Right lobe of liver (tissue), 6 donors: ENCODE measurements around the gene TBRG1. TPM values are rescaled to one million over a fixed set of nuclear protein-coding genes. Genes with fewer than 3 reads are reported as not detected.
A peak's percentile ranks its signal among the peaks of the same experiment; 100 is the strongest.

Source experiments
- ATAC-seq, 4 donors: fragments of 200-7000 bp; cut with Tn5 transposase; one replicate each; pipeline ENCODE4 v1.9.1; 2020; ENCODE audit warnings: mild to moderate bottlenecking in 4 of 4, moderate library complexity in 4 of 4
- DNase-seq, 3 donors: peaks; one replicate each; pipeline ENCODE4 v3.0.0-alpha.2; 2020
- H3K27ac ChIP-seq, 3 donors: fragments of 200-600 bp; one replicate each; pipeline ENCODE4 v1.8.0; 2022
- H3K27me3 ChIP-seq, 2 donors: fragments of 200-600 bp; one replicate each; pipeline ENCODE4 v1.8.0; 2022
- H3K36me3 ChIP-seq, 4 donors: fragments of 200-600 bp; sonication (generic) in 1 of 4; one replicate each; pipeline versions ENCODE4 v1.5.1 to v1.8.0; 2017 to 2022; ENCODE audit warnings: control low read depth in 1 of 4
- H3K4me1 ChIP-seq, 4 donors: fragments of 200-600 bp; sonication (generic) in 1 of 4; one replicate each; pipeline versions ENCODE4 v1.5.1 to v1.8.0; 2017 to 2022; ENCODE audit warnings: control low read depth in 1 of 4
- H3K4me3 ChIP-seq, 3 donors: fragments of 200-600 bp; one replicate each; pipeline ENCODE4 v1.8.0; 2022
- H3K9me3 ChIP-seq, 4 donors: fragments of 200-600 bp; sonication (generic) in 1 of 4; one replicate each; pipeline versions ENCODE4 v1.5.1 to v1.8.0; 2017 to 2022; ENCODE audit warnings: control low read depth in 1 of 4
- CTCF ChIP-seq, 4 donors: fragments of 200-600 bp in 3 of 4; fragments of 450-650 bp in 1 of 4; IDR thresholded peaks; one replicate each; pipeline versions ENCODE4 v1.5.1 to v1.8.0; 2016 to 2022; ENCODE audit warnings: antibody characterized with exemption in 4 of 4, mild to moderate bottlenecking in 2 of 4
- POLR2A ChIP-seq: fragments of 450-650 bp; IDR thresholded peaks from one replicate; pipeline ENCODE4 v1.6.1; 2017; ENCODE audit warnings: antibody characterized with exemption, mild to moderate bottlenecking
- WGBS: methylation state at CpG from one replicate; pipeline ENCODE4 v1.1.6; 2018; ENCODE audit warnings: low coverage, low lambda C conversion rate; ENCODE audit not compliant: insufficient coverage; ENCODE audit errors: missing lambda C conversion rate; 5-methylcytosine and 5-hydroxymethylcytosine counted together
- intact Hi-C, 2 donors: fragments of 100-400 bp; cut with DNase I; formaldehyde crosslinking; loops; one replicate each; pipeline versions ENCODE4 v1.11.2 to v1.14.1; 2022
- total RNA-seq, 6 experiments: library from RNA; depleted of rRNA in 2 of 6; stranded (reverse); fragments of >200 nt in 2 of 6; fragmentation: NEBNext Ultra II Directional in 3 of 6; extraction: Animal tissue kit (Norgen Biotek cat#: 25700) in 3 of 6; gene quantifications; one replicate each; pipeline versions ENCODE4 v1.1.0 to v1.2.4, GENCODE V29; 2016 to 2023
- donor health status: DM: no; HTN: yes; CAD: no.
- donor health status: DM: no; HTN: no; CAD: no.
- donor health status: DM: no; HTN: no; CAD: no.
- donor health status: DM: no; HTN: yes; CAD: no.
- donor health status: DM: no; HTN: yes; CAD: no.

Gene TBRG1
- total RNA-seq, 6 experiments from 2014 or later, result 13.3 to 20.5 (median 17.9) TPM

- ATAC-seq (peak; percentile 96 to 99 (median 98)), DNase-seq (peak in 2 of 3 donors; percentile 37 to 50)
- Histone ChIP-seq H3K4me3 (peak overlapping the region in 1 of 3 donors; percentile 23), H3K4me1 (peaks cover 0 to 4% (median 0%) of the 10 kb centered on the region in 4 donors), H3K27ac (no peak overlapping the region), H3K27me3 (no peaks in the 10 kb centered on the region), H3K9me3 (no peaks in the 10 kb centered on the region), H3K36me3 (no peaks in the 10 kb centered on the region)
- TF ChIP-seq CTCF (IDR thresholded peaks at IDR 0.05) (peak; percentile 69 to 83 (median 75)), POLR2A (no peak)
- 20% methylated on average over 16 of the region's 16 CpGs for WGBS
- intact Hi-C loops, result loop anchor here in 1 of 2 donors (10.0 kb wide), 1 partner anchor 220 kb away; the partner anchor contains the start of gene ROBO3
These were observed 22.0 kb downstream of the TBRG1 start for GRCh38 chr11:124644426-124645280.

- H3K27me3 ChIP-seq, result no peaks in the 10 kb centered on the region
- H3K9me3 ChIP-seq, result no peaks in the 10 kb centered on the region
- intact Hi-C loops, result loop anchor here in 1 of 2 donors (10.0 kb wide), 1 partner anchor 219 kb away; the partner anchor contains the start of gene ROBO3
- no peaks in the 10 kb centered on the region for H3K36me3 ChIP-seq
- 93% methylated on average over 3 of the region's 3 CpGs for WGBS
- no peak for TF ChIP-seq CTCF (IDR thresholded peaks at IDR 0.05)
- no peak for TF ChIP-seq POLR2A
- DNase-seq (no peak), ATAC-seq (no peak)
- H3K4me1 ChIP-seq, result peaks cover 0 to 4% (median 0%) of the 10 kb centered on the region in 4 donors
- H3K27ac ChIP-seq, result no peak overlapping the region
- H3K4me3 ChIP-seq, result no peak overlapping the region
These were observed 23.5 kb downstream of the TBRG1 start for GRCh38 chr11:124646148-124646547.

GRCh38 chr11:124648610-124649009, 25.9 kb downstream of the TBRG1 start:
- intact Hi-C loops, result loop anchor here in 1 of 2 donors (10.0 kb wide), 1 partner anchor 216 kb away; the partner anchor contains the start of gene ROBO3
- DNase-seq, result no peak
- Histone ChIP-seq H3K9me3 (no peaks in the 10 kb centered on the region), H3K27ac (no peak overlapping the region), H3K4me3 (no peak overlapping the region), H3K4me1 (peaks cover 0 to 4% (median 0%) of the 10 kb centered on the region in 4 donors), H3K27me3 (no peaks in the 10 kb centered on the region), H3K36me3 (no peaks in the 10 kb centered on the region)
- ATAC-seq, result no peak
- no peak for TF ChIP-seq CTCF (IDR thresholded peaks at IDR 0.05)
- TF ChIP-seq POLR2A, result no peak
- WGBS, result 71% methylated on average over 6 of the region's 6 CpGs

GRCh38 chr11:124656774-124657630, 34.3 kb downstream of the TBRG1 start:
- no peak overlapping the region for H3K4me3 ChIP-seq
- intact Hi-C loops, result loop anchor here in 1 of 2 donors (10.0 kb wide), 1 partner anchor 188 kb away; no protein-coding TSS in a partner anchor
- no peaks in the 10 kb centered on the region for H3K9me3 ChIP-seq
- 88% methylated on average over 12 of the region's 16 CpGs for WGBS
- H3K27ac ChIP-seq, result no peak overlapping the region
- no peaks in the 10 kb centered on the region for H3K4me1 ChIP-seq
- no peaks in the 10 kb centered on the region for H3K27me3 ChIP-seq
- TF ChIP-seq CTCF (IDR thresholded peaks at IDR 0.05) (no peak), POLR2A (no peak)
- no peaks in the 10 kb centered on the region for H3K36me3 ChIP-seq
- DNase-seq, result no peak
- no peak for ATAC-seq
